HL-60 (cell line): ENCODE data around the gene HYAL2.

Experiments used
- GABPA ChIP-seq: IDR thresholded peaks from 2 replicates; pipeline ENCODE4 v1.6.1; 2012; ENCODE audit warnings: low read depth
- POLR2AphosphoS5 ChIP-seq: IDR thresholded peaks from 2 replicates; pipeline ENCODE4 v1.6.1; 2012; ENCODE audit warnings: low read depth
- TF ChIP-seq, protein P1 (sequence below): IDR thresholded peaks from 2 replicates; pipeline ENCODE4 v1.6.1; 2012; ENCODE audit warnings: low read depth; ENCODE audit not compliant: insufficient replicate concordance
- TF ChIP-seq, protein P2 (sequence below): IDR thresholded peaks from one replicate; pipeline ENCODE4 v1.5.1; 2011; ENCODE audit warnings: low read length, control low read depth, inconsistent platforms; ENCODE audit not compliant: insufficient read depth

DNA sequence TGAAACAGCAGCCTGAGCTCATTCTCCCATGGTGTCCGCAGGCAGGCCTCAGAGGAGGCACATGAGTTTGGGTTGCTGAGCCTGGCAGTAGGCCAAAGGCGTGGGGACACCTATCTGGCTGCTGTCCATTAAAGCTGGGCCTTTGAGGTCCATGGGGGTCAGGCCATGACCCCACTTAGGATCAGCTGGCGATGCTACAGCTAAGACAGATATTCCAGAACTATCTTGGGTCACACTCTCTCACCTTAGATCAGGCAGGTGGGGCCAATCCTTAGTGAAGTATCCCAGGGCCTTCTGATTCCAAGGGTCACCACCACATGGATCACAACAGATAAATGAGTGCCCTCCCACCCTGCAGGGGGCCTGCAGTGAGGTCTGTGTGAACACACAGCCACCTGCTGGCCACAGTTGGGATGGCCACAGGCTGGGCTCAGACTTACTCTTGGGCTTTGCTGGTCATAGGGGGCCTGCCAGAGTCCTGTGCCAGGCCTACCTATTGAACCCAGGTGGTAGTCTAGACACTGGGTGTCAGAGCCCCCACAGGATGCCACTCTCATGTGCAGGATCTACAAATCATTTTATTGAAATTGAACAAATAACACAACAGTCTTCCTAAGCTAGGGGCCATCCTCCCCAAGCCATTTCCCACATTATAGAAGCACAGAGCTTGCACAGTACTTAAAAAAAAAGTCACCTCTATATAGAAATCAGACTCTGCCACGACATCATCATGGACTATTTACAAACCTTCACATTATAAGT lies 2.0 kb upstream of the HYAL2 start:
- TF ChIP-seq GABPA, result no peak
- TF ChIP-seq, protein P1, sequence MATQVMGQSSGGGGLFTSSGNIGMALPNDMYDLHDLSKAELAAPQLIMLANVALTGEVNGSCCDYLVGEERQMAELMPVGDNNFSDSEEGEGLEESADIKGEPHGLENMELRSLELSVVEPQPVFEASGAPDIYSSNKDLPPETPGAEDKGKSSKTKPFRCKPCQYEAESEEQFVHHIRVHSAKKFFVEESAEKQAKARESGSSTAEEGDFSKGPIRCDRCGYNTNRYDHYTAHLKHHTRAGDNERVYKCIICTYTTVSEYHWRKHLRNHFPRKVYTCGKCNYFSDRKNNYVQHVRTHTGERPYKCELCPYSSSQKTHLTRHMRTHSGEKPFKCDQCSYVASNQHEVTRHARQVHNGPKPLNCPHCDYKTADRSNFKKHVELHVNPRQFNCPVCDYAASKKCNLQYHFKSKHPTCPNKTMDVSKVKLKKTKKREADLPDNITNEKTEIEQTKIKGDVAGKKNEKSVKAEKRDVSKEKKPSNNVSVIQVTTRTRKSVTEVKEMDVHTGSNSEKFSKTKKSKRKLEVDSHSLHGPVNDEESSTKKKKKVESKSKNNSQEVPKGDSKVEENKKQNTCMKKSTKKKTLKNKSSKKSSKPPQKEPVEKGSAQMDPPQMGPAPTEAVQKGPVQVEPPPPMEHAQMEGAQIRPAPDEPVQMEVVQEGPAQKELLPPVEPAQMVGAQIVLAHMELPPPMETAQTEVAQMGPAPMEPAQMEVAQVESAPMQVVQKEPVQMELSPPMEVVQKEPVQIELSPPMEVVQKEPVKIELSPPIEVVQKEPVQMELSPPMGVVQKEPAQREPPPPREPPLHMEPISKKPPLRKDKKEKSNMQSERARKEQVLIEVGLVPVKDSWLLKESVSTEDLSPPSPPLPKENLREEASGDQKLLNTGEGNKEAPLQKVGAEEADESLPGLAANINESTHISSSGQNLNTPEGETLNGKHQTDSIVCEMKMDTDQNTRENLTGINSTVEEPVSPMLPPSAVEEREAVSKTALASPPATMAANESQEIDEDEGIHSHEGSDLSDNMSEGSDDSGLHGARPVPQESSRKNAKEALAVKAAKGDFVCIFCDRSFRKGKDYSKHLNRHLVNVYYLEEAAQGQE, result no peak
- TF ChIP-seq POLR2AphosphoS5, result no peak
- TF ChIP-seq, protein P2, sequence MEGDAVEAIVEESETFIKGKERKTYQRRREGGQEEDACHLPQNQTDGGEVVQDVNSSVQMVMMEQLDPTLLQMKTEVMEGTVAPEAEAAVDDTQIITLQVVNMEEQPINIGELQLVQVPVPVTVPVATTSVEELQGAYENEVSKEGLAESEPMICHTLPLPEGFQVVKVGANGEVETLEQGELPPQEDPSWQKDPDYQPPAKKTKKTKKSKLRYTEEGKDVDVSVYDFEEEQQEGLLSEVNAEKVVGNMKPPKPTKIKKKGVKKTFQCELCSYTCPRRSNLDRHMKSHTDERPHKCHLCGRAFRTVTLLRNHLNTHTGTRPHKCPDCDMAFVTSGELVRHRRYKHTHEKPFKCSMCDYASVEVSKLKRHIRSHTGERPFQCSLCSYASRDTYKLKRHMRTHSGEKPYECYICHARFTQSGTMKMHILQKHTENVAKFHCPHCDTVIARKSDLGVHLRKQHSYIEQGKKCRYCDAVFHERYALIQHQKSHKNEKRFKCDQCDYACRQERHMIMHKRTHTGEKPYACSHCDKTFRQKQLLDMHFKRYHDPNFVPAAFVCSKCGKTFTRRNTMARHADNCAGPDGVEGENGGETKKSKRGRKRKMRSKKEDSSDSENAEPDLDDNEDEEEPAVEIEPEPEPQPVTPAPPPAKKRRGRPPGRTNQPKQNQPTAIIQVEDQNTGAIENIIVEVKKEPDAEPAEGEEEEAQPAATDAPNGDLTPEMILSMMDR, result peak; percentile 89
